HEK293T (cell line): ENCODE results near the gene LAMA3.

ENCODE experiments used
- ARNT ChIP-seq: fragments of 450-650 bp; IDR thresholded peaks from 2 replicates; pipeline ENCODE4 v1.6.1; 2017; ENCODE audit warnings: mild to moderate bottlenecking
- BHLHE40 ChIP-seq: fragments of 450-650 bp; IDR thresholded peaks from 2 replicates; pipeline ENCODE4 v1.6.1; 2016; ENCODE audit warnings: mild to moderate bottlenecking, moderate library complexity, borderline replicate concordance
- ELF4 ChIP-seq: fragments of 450-650 bp; IDR thresholded peaks from 2 replicates; pipeline ENCODE4 v1.6.1; 2017; ENCODE audit warnings: antibody characterized with exemption
- FOXK2 ChIP-seq: fragments of 450-650 bp; IDR thresholded peaks from 2 replicates; pipeline ENCODE4 v1.6.1; 2016; ENCODE audit warnings: mild to moderate bottlenecking
- FOXM1 ChIP-seq: fragments of 450-650 bp; IDR thresholded peaks from 2 replicates; pipeline ENCODE4 v1.6.1; 2017; ENCODE audit warnings: mild to moderate bottlenecking, borderline replicate concordance
- LEF1 ChIP-seq: fragments of 450-650 bp; IDR thresholded peaks from 2 replicates; pipeline ENCODE4 v1.6.1; 2017; ENCODE audit warnings: mild to moderate bottlenecking, borderline replicate concordance
- NFRKB ChIP-seq: fragments of 450-650 bp; IDR thresholded peaks from 2 replicates; pipeline ENCODE4 v1.6.1; 2016; ENCODE audit warnings: mild to moderate bottlenecking, moderate library complexity
- ZNF384 ChIP-seq: fragments of 450-650 bp; IDR thresholded peaks from 2 replicates; pipeline ENCODE4 v1.6.1; 2016
- TF ChIP-seq, protein P1 (sequence below): fragments of 450-650 bp; IDR thresholded peaks from 2 replicates; pipeline ENCODE4 v1.6.1; 2016

DNA sequence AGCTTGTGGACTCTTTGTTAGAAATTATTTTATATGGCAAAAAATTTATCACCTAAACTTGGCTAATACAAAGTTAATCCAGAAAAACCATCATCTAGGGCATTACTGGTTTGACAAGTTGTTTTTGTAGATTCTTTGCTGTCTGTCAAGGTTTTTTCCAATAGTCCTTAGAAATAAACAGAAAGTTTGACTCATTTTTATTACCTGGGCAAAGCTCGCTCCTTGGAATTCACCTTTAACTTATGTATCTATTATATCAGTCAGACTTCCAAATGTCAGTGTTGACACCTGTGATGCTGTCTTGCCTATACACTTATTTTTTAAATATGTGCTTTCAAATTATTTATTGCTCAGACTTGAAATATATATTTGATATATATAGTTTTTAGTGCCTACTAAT lies 21.7 kb downstream of the LAMA3 start:
- TF ChIP-seq FOXK2 (no peak), ZNF384 (no peak), BHLHE40 (no peak), NFRKB (no peak), FOXM1 (no peak), ELF4 (no peak), ARNT (no peak), LEF1 (no peak)
- TF ChIP-seq, protein P1, sequence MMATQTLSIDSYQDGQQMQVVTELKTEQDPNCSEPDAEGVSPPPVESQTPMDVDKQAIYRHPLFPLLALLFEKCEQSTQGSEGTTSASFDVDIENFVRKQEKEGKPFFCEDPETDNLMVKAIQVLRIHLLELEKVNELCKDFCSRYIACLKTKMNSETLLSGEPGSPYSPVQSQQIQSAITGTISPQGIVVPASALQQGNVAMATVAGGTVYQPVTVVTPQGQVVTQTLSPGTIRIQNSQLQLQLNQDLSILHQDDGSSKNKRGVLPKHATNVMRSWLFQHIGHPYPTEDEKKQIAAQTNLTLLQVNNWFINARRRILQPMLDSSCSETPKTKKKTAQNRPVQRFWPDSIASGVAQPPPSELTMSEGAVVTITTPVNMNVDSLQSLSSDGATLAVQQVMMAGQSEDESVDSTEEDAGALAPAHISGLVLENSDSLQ: no peak
